Muscle of arm (tissue), 14 donors: ENCODE results near the gene VGLL3. TPM values are rescaled to one million over a fixed set of nuclear protein-coding genes. Genes with fewer than 3 reads are reported as not detected.
"Not testable (repeated sequence)": the region's sequence is repeated elsewhere in the genome, so short reads cannot be mapped to it uniquely, and the experiment has no call there.

Experiments
- DNase-seq: peaks from one replicate; pipeline ENCODE4 v3.0.0-alpha.2; 2013
- long read RNA-seq, 11 donors: transcript quantifications; one replicate each; lab custom pipeline, GENCODE V29; 2026
- polyA plus RNA-seq, 12 donors: library from polyadenylated mRNA; unstranded; fragments of 120-200 nt; gene quantifications; one replicate each; pipeline ENCODE4 v1.2.1, GENCODE V29; 2013; ENCODE audit not compliant: insufficient read length in 12 of 12

The VGLL3 gene
- polyA plus RNA-seq = 10 to 100 TPM in 11 of 12 donors, not detected in 1; 29.8 to 55.0 (median 34.4) TPM
- long read RNA-seq, donor 1, full-length matches to known transcripts = 3 of 3 reads
- long read RNA-seq, donor 1, partial matches to known transcripts = 0 of 3 reads
- long read RNA-seq, donor 1, other reads (novel, unspliced or antisense) = 0 of 3 reads
- long read RNA-seq, donor 2, full-length matches to known transcripts = 6 of 6 reads
- long read RNA-seq, donor 2, partial matches to known transcripts = 0 of 6 reads
- long read RNA-seq, donor 2, other reads (novel, unspliced or antisense) = 0 of 6 reads
- long read RNA-seq, donor 3, full-length matches to known transcripts = 1 of 1 reads
- long read RNA-seq, donor 3, partial matches to known transcripts = 0 of 1 reads
- long read RNA-seq, donor 3, other reads (novel, unspliced or antisense) = 0 of 1 reads
- long read RNA-seq, donor 4 = 0 reads
- long read RNA-seq, donor 5, full-length matches to known transcripts = 3 of 3 reads
- long read RNA-seq, donor 5, partial matches to known transcripts = 0 of 3 reads
- long read RNA-seq, donor 5, other reads (novel, unspliced or antisense) = 0 of 3 reads
- long read RNA-seq, donor 6, full-length matches to known transcripts = 2 of 2 reads
- long read RNA-seq, donor 6, partial matches to known transcripts = 0 of 2 reads
- long read RNA-seq, donor 6, other reads (novel, unspliced or antisense) = 0 of 2 reads
- long read RNA-seq, donor 7, full-length matches to known transcripts = 2 of 2 reads
- long read RNA-seq, donor 7, partial matches to known transcripts = 0 of 2 reads
- long read RNA-seq, donor 7, other reads (novel, unspliced or antisense) = 0 of 2 reads
- long read RNA-seq, donor 8, full-length matches to known transcripts = 6 of 6 reads
- long read RNA-seq, donor 8, partial matches to known transcripts = 0 of 6 reads
- long read RNA-seq, donor 8, other reads (novel, unspliced or antisense) = 0 of 6 reads
- long read RNA-seq, donor 9, partial matches to known transcripts = 0 of 1 reads
- long read RNA-seq, donor 9, other reads (novel, unspliced or antisense) = 0 of 1 reads
- long read RNA-seq, donor 10, full-length matches to known transcripts = 6 of 6 reads
- long read RNA-seq, donor 10, partial matches to known transcripts = 0 of 6 reads
- long read RNA-seq, donor 10, other reads (novel, unspliced or antisense) = 0 of 6 reads
- long read RNA-seq, donor 11, full-length matches to known transcripts = 7 of 7 reads
- long read RNA-seq, donor 11, partial matches to known transcripts = 0 of 7 reads
- long read RNA-seq, donor 11, other reads (novel, unspliced or antisense) = 0 of 7 reads

DNA sequence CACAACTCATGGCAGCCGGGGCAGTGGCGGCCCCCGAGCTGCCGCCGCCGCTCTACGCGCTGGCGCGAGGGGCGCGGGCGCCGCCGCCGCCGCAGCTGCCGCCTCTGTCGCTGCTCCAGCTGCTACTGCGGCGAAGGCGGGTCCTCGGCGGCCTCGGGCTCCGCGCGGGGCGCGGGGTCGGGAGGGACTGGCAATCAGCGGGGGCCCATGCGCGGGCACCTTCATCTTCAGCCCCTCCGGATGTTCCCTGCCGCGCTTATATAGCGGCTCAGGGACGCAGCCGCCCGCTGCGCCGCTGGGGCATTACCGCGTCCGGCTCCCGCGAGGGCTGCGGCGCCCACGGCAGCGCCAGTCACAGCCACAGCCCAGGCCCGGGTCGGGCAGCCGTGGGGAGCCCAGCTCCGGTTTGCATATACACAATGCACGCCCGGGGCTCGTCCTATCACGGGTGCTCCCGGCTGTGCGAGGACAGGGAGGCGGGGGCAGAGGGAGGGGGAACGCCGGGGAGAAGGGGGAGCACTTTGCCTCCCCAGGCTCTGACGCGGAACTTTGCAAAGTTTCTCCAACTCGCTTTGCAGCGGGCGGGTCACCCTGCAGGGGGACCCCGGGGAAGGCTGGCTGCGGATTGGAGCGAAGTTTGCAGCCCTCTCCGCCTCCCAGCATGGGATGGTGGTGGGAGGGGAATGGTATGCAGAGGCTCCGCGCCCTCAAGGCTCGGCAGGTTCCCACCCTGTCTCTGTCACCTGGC is at the start of gene VGLL3:
TSS of gene VGLL3 (minus strand) at position 416 of the 748 bp plus-strand sequence. CDS start at position 10, 406 bp downstream.
- peak; percentile 84 for DNase-seq

DNA sequence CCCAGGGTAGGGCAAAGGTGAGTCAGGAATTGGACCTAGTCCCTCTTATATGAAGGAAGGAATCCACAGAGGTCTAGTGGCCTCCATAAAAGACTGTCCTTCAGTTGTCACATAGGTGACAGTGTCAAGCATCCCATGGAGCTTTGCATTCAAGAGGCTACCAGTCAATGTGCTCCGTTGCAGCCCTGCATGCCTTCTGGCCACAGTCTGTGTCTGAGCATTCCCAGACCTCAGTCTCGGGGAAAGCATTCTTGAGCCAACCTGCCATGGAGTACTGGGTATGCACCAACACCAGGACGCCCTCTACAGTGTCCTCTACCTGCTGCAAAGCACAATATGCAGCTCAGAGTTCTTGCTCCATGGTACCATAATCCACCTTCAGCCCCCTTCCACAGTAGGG is 46.7 kb upstream of the VGLL3 start:
- no peak for DNase-seq

GRCh38 chr3:87036671-87037070 is 45.7 kb upstream of the VGLL3 start:
- DNase-seq = no peak

DNA sequence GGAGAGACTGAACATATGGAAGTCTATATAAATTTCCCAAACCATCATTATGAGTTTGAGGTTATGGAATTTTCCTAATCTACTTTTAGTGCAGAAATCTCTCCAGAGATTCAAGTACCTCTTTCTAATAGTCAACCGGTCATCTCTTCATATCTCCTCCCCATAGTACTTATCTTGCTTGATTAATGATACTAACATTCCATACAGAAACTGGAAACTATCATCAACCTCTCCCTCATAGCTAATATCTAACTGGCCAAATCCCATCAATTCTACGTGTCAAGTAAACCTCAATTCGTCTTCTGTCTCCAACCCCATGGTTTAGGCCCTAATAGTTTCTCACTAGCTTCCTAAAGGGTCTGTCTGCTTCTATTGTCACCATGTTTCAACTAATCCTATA is 44.4 kb upstream of the VGLL3 start:
- no peak for DNase-seq

GRCh38 chr3:87033205-87033604 is 42.3 kb upstream of the VGLL3 start:
- DNase-seq = no peak

DNA sequence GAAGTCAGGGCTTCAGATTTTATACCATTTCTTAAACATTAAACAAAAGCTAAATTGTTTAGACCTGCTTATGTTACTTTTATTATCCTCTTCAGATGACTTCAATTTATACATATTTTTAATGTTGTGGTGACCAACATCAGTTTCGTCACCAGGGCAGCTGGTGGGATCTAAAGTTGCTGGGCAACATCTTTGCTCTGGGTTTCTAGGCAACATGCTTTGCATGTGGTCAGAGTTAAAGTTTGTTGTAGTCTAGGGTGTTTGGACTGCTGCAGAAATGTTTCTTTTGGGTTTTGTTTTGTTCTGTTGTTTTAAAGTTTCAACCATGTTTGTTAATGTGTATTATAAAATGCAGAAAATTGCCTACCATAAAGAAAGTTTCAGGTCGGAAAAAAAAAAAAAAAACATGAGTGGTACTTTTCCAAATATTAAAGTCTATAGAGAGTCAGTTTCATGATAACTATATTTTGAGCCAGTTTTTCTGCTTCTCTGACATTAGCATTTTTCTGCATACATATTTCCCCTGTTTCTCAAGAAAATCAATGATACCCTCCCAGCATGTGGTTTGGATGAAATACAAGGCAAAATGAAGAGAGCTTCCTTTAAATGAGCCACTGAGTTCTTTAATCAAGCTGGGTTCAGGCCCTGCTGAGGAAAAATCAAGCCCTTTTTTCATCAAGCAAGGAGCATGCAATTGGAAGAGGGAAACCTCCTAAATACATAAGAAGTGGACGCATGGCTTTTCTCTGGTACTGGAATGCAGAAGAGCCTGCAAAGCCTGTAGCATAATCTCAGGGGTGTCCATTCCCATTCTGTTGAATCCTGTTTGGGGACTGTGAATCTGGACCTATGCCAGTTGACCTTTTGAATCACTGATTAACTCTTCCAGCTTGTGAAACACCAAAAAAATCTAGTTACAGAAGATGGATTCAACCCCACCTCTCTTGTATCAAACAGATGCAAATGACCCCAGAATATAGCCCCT is 35.0 kb upstream of the VGLL3 start:
- no peak for DNase-seq

GRCh38 chr3:87017370-87017769 is 26.4 kb upstream of the VGLL3 start:
- DNase-seq = not testable (repeated sequence)

DNA sequence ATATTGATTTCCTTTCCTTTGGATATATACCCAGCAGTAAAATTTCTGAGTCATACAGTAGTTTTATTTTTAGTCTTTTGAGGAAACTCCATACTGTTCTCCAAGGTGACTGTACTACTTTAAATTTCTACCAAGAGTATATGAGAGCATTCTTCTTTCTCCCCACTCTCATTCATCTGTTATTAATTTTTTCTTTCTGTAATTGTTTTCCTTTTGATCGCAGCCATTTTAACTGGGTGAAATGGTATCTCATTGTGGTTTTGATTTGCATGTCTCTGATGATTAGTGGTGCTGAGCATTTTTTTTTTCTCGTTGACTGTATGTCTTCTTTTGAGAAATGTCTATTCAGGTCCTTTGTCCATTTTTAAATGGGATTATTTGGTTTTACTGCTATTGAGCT is 18.3 kb upstream of the VGLL3 start:
- DNase-seq = no peak

- DNase-seq = no peak
Measured at GRCh38 chr3:87006844-87007439, 16.0 kb upstream of the VGLL3 start.

GRCh38 chr3:87004883-87005282 is 13.9 kb upstream of the VGLL3 start:
- no peak for DNase-seq

DNA sequence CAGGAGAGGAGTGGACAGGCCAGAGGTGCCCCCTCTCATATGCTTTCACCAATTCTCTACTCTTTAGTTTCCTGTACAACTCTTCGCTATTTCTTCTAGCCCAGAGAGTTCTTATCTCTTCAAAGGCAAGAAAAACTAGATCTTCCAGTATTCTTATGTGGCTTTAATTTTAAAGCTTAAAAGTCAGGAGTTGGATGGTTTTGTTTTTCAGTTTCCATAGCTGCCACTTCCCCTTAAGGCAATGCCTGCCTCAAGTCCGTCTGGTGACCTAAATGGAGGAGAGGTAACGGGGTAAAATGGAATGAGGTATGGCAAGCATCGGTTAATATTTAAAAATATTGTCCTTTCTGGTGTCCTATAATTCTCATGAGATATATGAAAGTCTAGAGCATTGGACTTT is 11.4 kb upstream of the VGLL3 start:
- no peak for DNase-seq

- no peak for DNase-seq
Measured at GRCh38 chr3:87001473-87002098, 10.6 kb upstream of the VGLL3 start.

GRCh38 chr3:87000940-87001339 is 10.0 kb upstream of the VGLL3 start:
- DNase-seq = no peak

- DNase-seq = no peak
Measured at GRCh38 chr3:86998569-86998968, 7.6 kb upstream of the VGLL3 start.

- DNase-seq = no peak
Measured at GRCh38 chr3:86996261-86996955, 5.5 kb upstream of the VGLL3 start.

GRCh38 chr3:86995537-86995936 is 4.6 kb upstream of the VGLL3 start:
- no peak for DNase-seq

GRCh38 chr3:86993704-86994103 is 2.8 kb upstream of the VGLL3 start:
- DNase-seq = no peak

DNA sequence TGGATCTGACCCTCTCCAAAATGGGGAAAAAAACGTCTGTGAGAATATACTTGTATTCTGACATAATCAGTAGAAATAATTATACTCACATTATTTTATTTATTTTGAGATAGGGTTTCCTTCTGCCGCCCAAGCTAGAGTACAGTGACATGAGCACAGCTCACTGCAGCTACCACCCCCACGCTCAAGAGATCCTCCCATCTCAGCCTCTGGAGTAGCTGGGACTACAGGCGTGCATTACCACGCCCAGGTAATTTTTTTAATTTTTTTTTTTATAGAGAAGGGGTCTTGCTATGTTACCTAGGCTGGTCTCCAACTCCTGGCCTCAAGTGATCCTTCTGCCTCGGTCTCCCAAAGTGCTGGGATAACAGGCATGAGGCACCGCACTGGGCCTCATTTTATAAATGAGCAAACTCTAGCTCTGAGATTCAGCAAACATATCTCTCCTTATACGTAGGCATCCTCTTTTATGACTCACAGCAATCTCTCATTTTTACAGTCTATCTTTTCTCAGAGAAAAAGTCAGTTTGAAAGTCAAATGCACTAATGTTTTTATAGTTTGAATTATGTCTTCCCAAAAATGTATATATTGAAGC is 989 bp upstream of the VGLL3 start:
- no peak for DNase-seq
